Endothelial cell (in vitro differentiated cells): Measurements from ENCODE around the gene NEURL1. TPM values are rescaled to one million over a fixed set of nuclear protein-coding genes. Genes with fewer than 3 reads are reported as not detected.
"Not testable (repeated sequence)": the region's sequence is repeated elsewhere in the genome, so short reads cannot be mapped to it uniquely, and the experiment has no call there.

Source experiments
- DNase-seq: peaks from one replicate; pipeline ENCODE4 v3.0.0; 2021; ENCODE audit warnings: low spot score
- H3K27ac Mint-ChIP-seq: one replicate; pipeline ENCODE4 v1.8.0; 2021; ENCODE audit warnings: mixed read lengths, inconsistent platforms; ENCODE audit not compliant: unreplicated experiment
- H3K27me3 Mint-ChIP-seq: one replicate; pipeline ENCODE4 v1.8.0; 2021; ENCODE audit warnings: mild to moderate bottlenecking, moderate library complexity, mixed read lengths, inconsistent platforms; ENCODE audit not compliant: unreplicated experiment
- H3K36me3 Mint-ChIP-seq: one replicate; pipeline ENCODE4 v1.8.0; 2021; ENCODE audit warnings: mild to moderate bottlenecking, low read depth, mixed read lengths, inconsistent platforms; ENCODE audit not compliant: unreplicated experiment
- H3K4me1 Mint-ChIP-seq: one replicate; pipeline ENCODE4 v1.8.0; 2021; ENCODE audit warnings: mild to moderate bottlenecking, mixed read lengths, inconsistent platforms; ENCODE audit not compliant: unreplicated experiment
- H3K4me3 Mint-ChIP-seq: one replicate; pipeline ENCODE4 v1.8.0; 2021; ENCODE audit warnings: mild to moderate bottlenecking, mixed read lengths, inconsistent platforms; ENCODE audit not compliant: unreplicated experiment
- H3K9me3 Mint-ChIP-seq: one replicate; pipeline ENCODE4 v1.8.0; 2021; ENCODE audit warnings: mixed read lengths, inconsistent platforms; ENCODE audit not compliant: unreplicated experiment
- CTCF ChIP-seq: fragments of 200-600 bp; sonication (generic); IDR thresholded peaks from one replicate; pipeline ENCODE4 v1.5.0; 2021; ENCODE audit warnings: antibody characterized with exemption; ENCODE audit not compliant: unreplicated experiment
- total RNA-seq: library from RNA; stranded (reverse); fragmentation: NEBNext Ultra II Directional; extraction: Animal tissue kit (Norgen Biotek cat#: 25700); gene quantifications from one replicate; pipeline ENCODE4 v1.2.1, GENCODE V29; 2021; ENCODE audit not compliant: unreplicated experiment

The NEURL1 gene
- total RNA-seq, 1 donor from 2014 or later: 0.69 TPM

- Mint-ChIP-seq H3K36me3 (peaks cover 9% of the 10 kb centered on the region), H3K4me3 (no peak overlapping the region), H3K27me3 (peaks cover 2% of the 10 kb centered on the region), H3K4me1 (peaks cover 11% of the 10 kb centered on the region), H3K9me3 (no peaks in the 10 kb centered on the region), H3K27ac (no peak overlapping the region)
- DNase-seq: no peak
- TF ChIP-seq CTCF: no peak
These were observed 20.7 kb downstream of the NEURL1 start for GRCh38 chr10:103514244-103514643.

- no peaks in the 10 kb centered on the region for H3K9me3 Mint-ChIP-seq
- H3K27me3 Mint-ChIP-seq: peaks cover 3% of the 10 kb centered on the region
- peaks cover 11% of the 10 kb centered on the region for H3K4me1 Mint-ChIP-seq
- TF ChIP-seq CTCF: no peak
- H3K4me3 Mint-ChIP-seq: no peak overlapping the region
- DNase-seq: no peak
- H3K36me3 Mint-ChIP-seq: peaks cover 9% of the 10 kb centered on the region
- H3K27ac Mint-ChIP-seq: no peak overlapping the region
These were observed 24.0 kb downstream of the NEURL1 start for GRCh38 chr10:103517234-103518085.

GRCh38 chr10:103519798-103520197 is 26.3 kb downstream of the NEURL1 start:
- no peak overlapping the region for H3K27ac Mint-ChIP-seq

GRCh38 chr10:103522006-103522405 is 28.5 kb downstream of the NEURL1 start:
- not testable (repeated sequence) for H3K4me1 Mint-ChIP-seq, H3K27me3 Mint-ChIP-seq, H3K9me3 Mint-ChIP-seq, H3K36me3 Mint-ChIP-seq, H3K27ac Mint-ChIP-seq, H3K4me3 Mint-ChIP-seq, DNase-seq

More at GRCh38 chr10:103519798-103520197, 26.3 kb downstream of the NEURL1 start:
- peaks cover 11% of the 10 kb centered on the region for H3K4me1 Mint-ChIP-seq
- H3K9me3 Mint-ChIP-seq: no peaks in the 10 kb centered on the region
- peaks cover 9% of the 10 kb centered on the region for H3K36me3 Mint-ChIP-seq
- DNase-seq: no peak
- TF ChIP-seq CTCF: no peak
- H3K27me3 Mint-ChIP-seq: peaks cover 2% of the 10 kb centered on the region
- no peak overlapping the region for H3K4me3 Mint-ChIP-seq

GRCh38 chr10:103523683-103524082 is 30.2 kb downstream of the NEURL1 start:
- Mint-ChIP-seq H3K27me3 (peaks cover 2% of the 10 kb centered on the region), H3K4me1 (no peaks in the 10 kb centered on the region), H3K4me3 (no peak overlapping the region), H3K36me3 (no peaks in the 10 kb centered on the region), H3K9me3 (no peaks in the 10 kb centered on the region), H3K27ac (no peak overlapping the region)
- DNase-seq: no peak
- TF ChIP-seq CTCF: no peak
